HFFc6 (cell line): ENCODE results near the gene CRLF1. TPM values are rescaled to one million over a fixed set of nuclear protein-coding genes. Genes with fewer than 3 reads are reported as not detected.

Experiments
- DNase-seq: peaks from one replicate; pipeline ENCODE4 v3.0.0-alpha.2; 2018
- H3K27ac Mint-ChIP-seq: 2 replicates; pipeline ENCODE4 v1.8.0; 2020; ENCODE audit warnings: mild to moderate bottlenecking, mixed read lengths
- H3K27me3 Mint-ChIP-seq: 2 replicates; pipeline ENCODE4 v1.8.0; 2021; ENCODE audit warnings: mild to moderate bottlenecking, moderate library complexity, mixed read lengths; ENCODE audit not compliant: insufficient read depth
- H3K36me3 Mint-ChIP-seq: 2 replicates; pipeline ENCODE4 v1.8.0; 2021; ENCODE audit warnings: low read depth, mixed read lengths
- H3K4me1 Mint-ChIP-seq: 2 replicates; pipeline ENCODE4 v1.8.0; 2020; ENCODE audit warnings: low read depth, mixed read lengths
- H3K4me3 Mint-ChIP-seq: 2 replicates; pipeline ENCODE4 v1.8.0; 2020; ENCODE audit warnings: mild to moderate bottlenecking, moderate library complexity, mixed read lengths
- H3K9me3 Mint-ChIP-seq: 2 replicates; pipeline ENCODE4 v1.8.0; 2020; ENCODE audit warnings: mild to moderate bottlenecking, mixed read lengths
- CTCF ChIP-seq: fragments of 200-600 bp; sonication (generic); IDR thresholded peaks from 2 replicates; pipeline ENCODE4 v1.5.0; 2021; ENCODE audit warnings: antibody characterized with exemption, mild to moderate bottlenecking
- total RNA-seq, 6 experiments: library from RNA; stranded (reverse); fragmentation: NEBNext Ultra II Directional; extraction: Animal tissue kit (Norgen Biotek cat#: 25700); gene quantifications; 2 replicates in 1 of 6; 3 replicates in 5 of 6; pipeline ENCODE4 v1.2.3, GENCODE V29; 2021

The CRLF1 gene
- total RNA-seq, 6 experiments from 2014 or later: 1.6 to 4.1 (median 2.4) TPM

GRCh38 chr19:18609717-18610051 lies 3.1 kb upstream of the CRLF1 start:
- H3K36me3 Mint-ChIP-seq: no peaks in the 10 kb centered on the region
- H3K9me3 Mint-ChIP-seq: no peaks in the 10 kb centered on the region
- H3K27ac Mint-ChIP-seq: no peak overlapping the region
- peaks cover 4% of the 10 kb centered on the region; the same call in 1 of the 2 replicates for H3K4me1 Mint-ChIP-seq
- TF ChIP-seq CTCF: no peak
- no peak for DNase-seq
- no peak overlapping the region for H3K4me3 Mint-ChIP-seq
- H3K27me3 Mint-ChIP-seq: peaks cover 56% of the 10 kb centered on the region

GRCh38 chr19:18608805-18609716 lies 2.5 kb upstream of the CRLF1 start:
- Mint-ChIP-seq H3K27me3 (peaks cover 51% of the 10 kb centered on the region), H3K36me3 (no peaks in the 10 kb centered on the region), H3K4me3 (no peak overlapping the region), H3K4me1 (peaks cover 4% of the 10 kb centered on the region; the same call in 1 of the 2 replicates), H3K27ac (no peak overlapping the region), H3K9me3 (no peaks in the 10 kb centered on the region)
- no peak for DNase-seq
- no peak for TF ChIP-seq CTCF

GRCh38 chr19:18608102-18608804 lies 1.7 kb upstream of the CRLF1 start:
- no peaks in the 10 kb centered on the region for H3K9me3 Mint-ChIP-seq
- H3K27me3 Mint-ChIP-seq: peaks cover 45% of the 10 kb centered on the region
- no peak for TF ChIP-seq CTCF
- DNase-seq: no peak
- H3K4me3 Mint-ChIP-seq: no peak overlapping the region
- no peak overlapping the region for H3K27ac Mint-ChIP-seq
- H3K4me1 Mint-ChIP-seq: peaks cover 4% of the 10 kb centered on the region; the same call in 1 of the 2 replicates
- no peaks in the 10 kb centered on the region for H3K36me3 Mint-ChIP-seq

GRCh38 chr19:18607226-18608101 lies 865 bp upstream of the CRLF1 start:
- Mint-ChIP-seq H3K4me3 (no peak overlapping the region), H3K36me3 (no peaks in the 10 kb centered on the region), H3K27ac (no peak overlapping the region), H3K27me3 (peaks cover 45% of the 10 kb centered on the region), H3K4me1 (peaks cover 4% of the 10 kb centered on the region; the same call in 1 of the 2 replicates), H3K9me3 (no peaks in the 10 kb centered on the region)
- TF ChIP-seq CTCF: no peak
- DNase-seq: no peak

- peaks cover 33% of the 10 kb centered on the region for H3K27me3 Mint-ChIP-seq
- no peak for TF ChIP-seq CTCF
- H3K4me1 Mint-ChIP-seq: no peaks in the 10 kb centered on the region
- no peaks in the 10 kb centered on the region for H3K9me3 Mint-ChIP-seq
- DNase-seq: no peak
- H3K4me3 Mint-ChIP-seq: peak overlapping the region; percentile 65
- no peaks in the 10 kb centered on the region for H3K36me3 Mint-ChIP-seq
- no peak overlapping the region for H3K27ac Mint-ChIP-seq
These were observed 886 bp downstream of the CRLF1 start for GRCh38 chr19:18605546-18606280.
